Measurements from ENCODE around the gene UGT1A8. TPM values are rescaled to one million over a fixed set of nuclear protein-coding genes. Genes with fewer than 3 reads are reported as not detected.

The UGT1A8 gene
- polyA plus RNA-seq, 1 experiment, result not detected

GRCh38 chr2:233756429-233757081 lies 139.1 kb downstream of the UGT1A8 start:
- no peak for DNase-seq (ENCODE audit: low read depth, low spot score)
- H3K9me3 ChIP-seq (ENCODE audit: control insufficient read depth, insufficient read depth, low read length), result peaks cover 6% of the 10 kb centered on the region; the same call in 1 of the 2 replicates
- TF ChIP-seq CTCF (IDR thresholded peaks at IDR 0.05; ENCODE audit: low read depth, low read length), result no peak
- POLR2A ChIA-PET, result no interaction called here
- peaks cover 4% of the 10 kb centered on the region for H3K27me3 ChIP-seq (ENCODE audit: control insufficient read depth, insufficient read depth, low read length)
- CTCF ChIA-PET, result no interaction called here
- H3K27ac ChIP-seq (ENCODE audit: low read depth, low read length), result no peak overlapping the region
- no peak overlapping the region for H3K4me3 ChIP-seq (ENCODE audit: low read depth, low read length)

GRCh38 chr2:233758141-233758540 lies 140.7 kb downstream of the UGT1A8 start:
- H3K27me3 ChIP-seq (ENCODE audit: control insufficient read depth, insufficient read depth, low read length), result peaks cover 4% of the 10 kb centered on the region
- no peak for TF ChIP-seq CTCF (IDR thresholded peaks at IDR 0.05; ENCODE audit: low read depth, low read length)
- ChIA-PET CTCF (no interaction called here), POLR2A (no interaction called here)
- DNase-seq (ENCODE audit: low read depth, low spot score), result no peak
- no peak overlapping the region for H3K4me3 ChIP-seq (ENCODE audit: low read depth, low read length)
- H3K9me3 ChIP-seq (ENCODE audit: control insufficient read depth, insufficient read depth, low read length), result peaks cover 6% of the 10 kb centered on the region; the same call in 1 of the 2 replicates
- H3K27ac ChIP-seq (ENCODE audit: low read depth, low read length), result no peak overlapping the region

- H3K9me3 ChIP-seq (ENCODE audit: control insufficient read depth, insufficient read depth, low read length), result peaks cover 6% of the 10 kb centered on the region; the same call in 1 of the 2 replicates
- no peak for TF ChIP-seq CTCF (IDR thresholded peaks at IDR 0.05; ENCODE audit: low read depth, low read length)
- CTCF ChIA-PET, result no interaction called here
- no peak for DNase-seq (ENCODE audit: low read depth, low spot score)
- POLR2A ChIA-PET, result no interaction called here
- H3K27ac ChIP-seq (ENCODE audit: low read depth, low read length), result no peak overlapping the region
- H3K4me3 ChIP-seq (ENCODE audit: low read depth, low read length), result no peak overlapping the region
- H3K27me3 ChIP-seq (ENCODE audit: control insufficient read depth, insufficient read depth, low read length), result no peaks in the 10 kb centered on the region
These were observed 141.4 kb downstream of the UGT1A8 start for GRCh38 chr2:233758849-233759248.

GRCh38 chr2:233760043-233760442 lies 142.6 kb downstream of the UGT1A8 start, which contains the start of gene UGT1A1:
TSS of gene UGT1A1 (plus strand) at chr2:233760270. CDS start at chr2:233760288, 18 bp downstream.
- Histone ChIP-seq H3K9me3 (ENCODE audit: control insufficient read depth, insufficient read depth, low read length) (peaks cover 3% of the 10 kb centered on the region; the same call in 1 of the 2 replicates), H3K4me3 (ENCODE audit: low read depth, low read length) (no peak within 1 kb of the TSS), H3K27ac (ENCODE audit: low read depth, low read length) (no peak within 1 kb of the TSS), H3K27me3 (ENCODE audit: control insufficient read depth, insufficient read depth, low read length) (no peaks in the 10 kb centered on the region)
- TF ChIP-seq CTCF (IDR thresholded peaks at IDR 0.05; ENCODE audit: low read depth, low read length), result no peak
- DNase-seq (ENCODE audit: low read depth, low spot score), result no peak
- POLR2A ChIA-PET, result no interaction called here
- CTCF ChIA-PET, result no interaction called here

- no peak overlapping the region for H3K4me3 ChIP-seq (ENCODE audit: low read depth, low read length)
- no peak overlapping the region for H3K27ac ChIP-seq (ENCODE audit: low read depth, low read length)
- ChIA-PET CTCF (interaction anchor here (1.6 kb wide), 1 partner anchor 50 kb away, joined by 4 read pairs; no protein-coding TSS in a partner anchor), POLR2A (interaction anchor here (0.6 kb wide), 1 partner anchor 50 kb away, joined by 3 read pairs; no protein-coding TSS in a partner anchor)
- H3K9me3 ChIP-seq (ENCODE audit: control insufficient read depth, insufficient read depth, low read length), result peaks cover 2% of the 10 kb centered on the region; the same call in 1 of the 2 replicates
- peak; percentile 1 for DNase-seq (ENCODE audit: low read depth, low spot score)
- no peak for TF ChIP-seq CTCF (IDR thresholded peaks at IDR 0.05; ENCODE audit: low read depth, low read length)
- no peaks in the 10 kb centered on the region for H3K27me3 ChIP-seq (ENCODE audit: control insufficient read depth, insufficient read depth, low read length)
These were observed 143.8 kb downstream of the UGT1A8 start for GRCh38 chr2:233761040-233761769.

Data from AG04450 (cell line).